Measurements from ENCODE around the gene XCL2. TPM values are rescaled to one million over a fixed set of nuclear protein-coding genes. Genes with fewer than 3 reads are reported as not detected.

Gene XCL2
- total and polyA plus RNA-seq, 4 donors = 0.23 to 0.92 (median 0.55) TPM

DNA sequence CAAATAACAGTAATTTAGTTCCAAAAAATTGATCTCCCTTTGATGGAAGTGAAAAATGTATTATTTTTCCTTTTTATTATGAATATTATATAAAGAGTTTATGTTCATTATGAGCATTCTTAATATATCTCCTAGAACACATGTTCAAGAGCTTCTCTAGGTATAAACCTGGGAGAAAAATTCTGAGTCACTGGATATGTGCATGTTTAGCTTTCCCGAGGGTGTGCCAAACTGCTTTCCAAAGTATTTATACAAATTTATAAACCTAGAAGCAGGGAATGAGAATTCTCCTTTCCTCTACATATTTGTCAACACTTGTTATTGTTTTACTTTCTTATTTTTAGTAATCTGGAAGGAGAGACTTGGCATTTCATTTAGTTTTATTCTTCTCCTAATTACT, 25.0 kb downstream of the XCL2 start:
- Histone ChIP-seq H3K27me3 (ENCODE audit: control insufficient read depth in 4 of 4, insufficient read depth in 4 of 4, low read length in 3 of 4) (no peaks in the 10 kb centered on the region), H3K4me1 (ENCODE audit: control insufficient read depth in 4 of 4, insufficient read depth in 4 of 4, low read length in 3 of 4) (no peaks in the 10 kb centered on the region), H3K9ac (ENCODE audit: low read depth in 1 of 2, low read length in 2 of 2) (no peak overlapping the region), H3K9me3 (ENCODE audit: control insufficient read depth in 4 of 4, low read length in 3 of 4) (no peaks in the 10 kb centered on the region), H3K36me3 (ENCODE audit: control insufficient read depth in 4 of 4, insufficient read depth in 3 of 4, low read depth in 1 of 4, low read length in 3 of 4) (no peaks in the 10 kb centered on the region), H3K4me3 (ENCODE audit: low read depth in 1 of 3, low read length in 3 of 3) (no peak overlapping the region), H3K27ac (ENCODE audit: low read depth in 1 of 2, low read length in 2 of 2) (no peak overlapping the region)
- no peak for DNase-seq (ENCODE audit: low spot score)
- 100% methylated on average over 1 of the region's 1 CpG for WGBS
- TF ChIP-seq, protein P1, sequence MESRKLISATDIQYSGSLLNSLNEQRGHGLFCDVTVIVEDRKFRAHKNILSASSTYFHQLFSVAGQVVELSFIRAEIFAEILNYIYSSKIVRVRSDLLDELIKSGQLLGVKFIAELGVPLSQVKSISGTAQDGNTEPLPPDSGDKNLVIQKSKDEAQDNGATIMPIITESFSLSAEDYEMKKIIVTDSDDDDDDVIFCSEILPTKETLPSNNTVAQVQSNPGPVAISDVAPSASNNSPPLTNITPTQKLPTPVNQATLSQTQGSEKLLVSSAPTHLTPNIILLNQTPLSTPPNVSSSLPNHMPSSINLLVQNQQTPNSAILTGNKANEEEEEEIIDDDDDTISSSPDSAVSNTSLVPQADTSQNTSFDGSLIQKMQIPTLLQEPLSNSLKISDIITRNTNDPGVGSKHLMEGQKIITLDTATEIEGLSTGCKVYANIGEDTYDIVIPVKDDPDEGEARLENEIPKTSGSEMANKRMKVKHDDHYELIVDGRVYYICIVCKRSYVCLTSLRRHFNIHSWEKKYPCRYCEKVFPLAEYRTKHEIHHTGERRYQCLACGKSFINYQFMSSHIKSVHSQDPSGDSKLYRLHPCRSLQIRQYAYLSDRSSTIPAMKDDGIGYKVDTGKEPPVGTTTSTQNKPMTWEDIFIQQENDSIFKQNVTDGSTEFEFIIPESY (IDR thresholded peaks at IDR 0.05) = no peak
- TF ChIP-seq FOXA1 (IDR thresholded peaks at IDR 0.05) (no peak), FOXA2 (IDR thresholded peaks at IDR 0.05) (no peak), RXRA (IDR thresholded peaks at IDR 0.05) (no peak), GABPA (IDR thresholded peaks at IDR 0.05 in 1 of 2, conservative IDR thresholded peaks at IDR 0.05 in 1 of 2) (no peak), YY1 (IDR thresholded peaks at IDR 0.05) (no peak), EGR1 (IDR thresholded peaks at IDR 0.05; ENCODE audit: low read depth in 2 of 2) (no peak), SP1 (IDR thresholded peaks at IDR 0.05) (no peak), TAF1 (conservative IDR thresholded peaks at IDR 0.05) (no peak), NR2F2 (IDR thresholded peaks at IDR 0.05) (no peak), HNF4G (IDR thresholded peaks at IDR 0.05) (no peak), JUND (IDR thresholded peaks at IDR 0.05) (no peak), RAD21 (IDR thresholded peaks at IDR 0.05) (no peak), HNF4A (conservative IDR thresholded peaks at IDR 0.05) (no peak)
- TF ChIP-seq, protein P2, sequence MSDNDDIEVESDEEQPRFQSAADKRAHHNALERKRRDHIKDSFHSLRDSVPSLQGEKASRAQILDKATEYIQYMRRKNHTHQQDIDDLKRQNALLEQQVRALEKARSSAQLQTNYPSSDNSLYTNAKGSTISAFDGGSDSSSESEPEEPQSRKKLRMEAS (IDR thresholded peaks at IDR 0.05) = no peak
- TF ChIP-seq, protein P3, sequence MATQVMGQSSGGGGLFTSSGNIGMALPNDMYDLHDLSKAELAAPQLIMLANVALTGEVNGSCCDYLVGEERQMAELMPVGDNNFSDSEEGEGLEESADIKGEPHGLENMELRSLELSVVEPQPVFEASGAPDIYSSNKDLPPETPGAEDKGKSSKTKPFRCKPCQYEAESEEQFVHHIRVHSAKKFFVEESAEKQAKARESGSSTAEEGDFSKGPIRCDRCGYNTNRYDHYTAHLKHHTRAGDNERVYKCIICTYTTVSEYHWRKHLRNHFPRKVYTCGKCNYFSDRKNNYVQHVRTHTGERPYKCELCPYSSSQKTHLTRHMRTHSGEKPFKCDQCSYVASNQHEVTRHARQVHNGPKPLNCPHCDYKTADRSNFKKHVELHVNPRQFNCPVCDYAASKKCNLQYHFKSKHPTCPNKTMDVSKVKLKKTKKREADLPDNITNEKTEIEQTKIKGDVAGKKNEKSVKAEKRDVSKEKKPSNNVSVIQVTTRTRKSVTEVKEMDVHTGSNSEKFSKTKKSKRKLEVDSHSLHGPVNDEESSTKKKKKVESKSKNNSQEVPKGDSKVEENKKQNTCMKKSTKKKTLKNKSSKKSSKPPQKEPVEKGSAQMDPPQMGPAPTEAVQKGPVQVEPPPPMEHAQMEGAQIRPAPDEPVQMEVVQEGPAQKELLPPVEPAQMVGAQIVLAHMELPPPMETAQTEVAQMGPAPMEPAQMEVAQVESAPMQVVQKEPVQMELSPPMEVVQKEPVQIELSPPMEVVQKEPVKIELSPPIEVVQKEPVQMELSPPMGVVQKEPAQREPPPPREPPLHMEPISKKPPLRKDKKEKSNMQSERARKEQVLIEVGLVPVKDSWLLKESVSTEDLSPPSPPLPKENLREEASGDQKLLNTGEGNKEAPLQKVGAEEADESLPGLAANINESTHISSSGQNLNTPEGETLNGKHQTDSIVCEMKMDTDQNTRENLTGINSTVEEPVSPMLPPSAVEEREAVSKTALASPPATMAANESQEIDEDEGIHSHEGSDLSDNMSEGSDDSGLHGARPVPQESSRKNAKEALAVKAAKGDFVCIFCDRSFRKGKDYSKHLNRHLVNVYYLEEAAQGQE (IDR thresholded peaks at IDR 0.05) = no peak
- TF ChIP-seq, protein P4, sequence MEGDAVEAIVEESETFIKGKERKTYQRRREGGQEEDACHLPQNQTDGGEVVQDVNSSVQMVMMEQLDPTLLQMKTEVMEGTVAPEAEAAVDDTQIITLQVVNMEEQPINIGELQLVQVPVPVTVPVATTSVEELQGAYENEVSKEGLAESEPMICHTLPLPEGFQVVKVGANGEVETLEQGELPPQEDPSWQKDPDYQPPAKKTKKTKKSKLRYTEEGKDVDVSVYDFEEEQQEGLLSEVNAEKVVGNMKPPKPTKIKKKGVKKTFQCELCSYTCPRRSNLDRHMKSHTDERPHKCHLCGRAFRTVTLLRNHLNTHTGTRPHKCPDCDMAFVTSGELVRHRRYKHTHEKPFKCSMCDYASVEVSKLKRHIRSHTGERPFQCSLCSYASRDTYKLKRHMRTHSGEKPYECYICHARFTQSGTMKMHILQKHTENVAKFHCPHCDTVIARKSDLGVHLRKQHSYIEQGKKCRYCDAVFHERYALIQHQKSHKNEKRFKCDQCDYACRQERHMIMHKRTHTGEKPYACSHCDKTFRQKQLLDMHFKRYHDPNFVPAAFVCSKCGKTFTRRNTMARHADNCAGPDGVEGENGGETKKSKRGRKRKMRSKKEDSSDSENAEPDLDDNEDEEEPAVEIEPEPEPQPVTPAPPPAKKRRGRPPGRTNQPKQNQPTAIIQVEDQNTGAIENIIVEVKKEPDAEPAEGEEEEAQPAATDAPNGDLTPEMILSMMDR (IDR thresholded peaks at IDR 0.05; ENCODE audit: low read depth, low read length, missing input control) = no peak
- TF ChIP-seq, protein P5, sequence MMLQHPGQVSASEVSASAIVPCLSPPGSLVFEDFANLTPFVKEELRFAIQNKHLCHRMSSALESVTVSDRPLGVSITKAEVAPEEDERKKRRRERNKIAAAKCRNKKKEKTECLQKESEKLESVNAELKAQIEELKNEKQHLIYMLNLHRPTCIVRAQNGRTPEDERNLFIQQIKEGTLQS (IDR thresholded peaks at IDR 0.05) = no peak
